Neural cell (in vitro differentiated cells): ENCODE data around the gene WASF1. TPM values are rescaled to one million over a fixed set of nuclear protein-coding genes. Genes with fewer than 3 reads are reported as not detected.

Experiments used
- H2AFZ ChIP-seq: fragments of 200-600, 300-800 bp; sonication (generic), shearing (Covaris generic); 2 replicates; pipeline ENCODE4 v1.6.0; 2014; ENCODE audit warnings: low read depth, mild to moderate bottlenecking, antibody characterized with exemption, low read length, moderate library complexity
- H3F3A ChIP-seq: fragments of 200-600 bp; shearing (Covaris generic); 2 replicates; pipeline ENCODE4 v1.6.1; 2016; ENCODE audit warnings: mild to moderate bottlenecking, moderate library complexity, mixed read lengths, antibody characterized with exemption, low read length; ENCODE audit not compliant: insufficient read depth, poor library complexity, severe bottlenecking
- H3K27ac ChIP-seq: fragments of 200-600, 300-800 bp; sonication (generic), shearing (Covaris generic); 2 replicates; pipeline ENCODE4 v1.5.1; 2014; ENCODE audit warnings: mild to moderate bottlenecking, low read length, moderate library complexity
- H3K27me3 ChIP-seq: fragments of 300-800, 200-600 bp; sonication (generic), shearing (Covaris generic); 2 replicates; pipeline ENCODE4 v1.6.0; 2014; ENCODE audit warnings: mild to moderate bottlenecking, low read depth, low read length, moderate library complexity; ENCODE audit not compliant: insufficient read depth
- H3K36me3 ChIP-seq: fragments of 300-800, 200-600 bp; sonication (generic), shearing (Covaris generic); 2 replicates; pipeline ENCODE4 v1.5.1; 2014; ENCODE audit warnings: mild to moderate bottlenecking, antibody characterized with exemption, low read length, moderate library complexity; ENCODE audit not compliant: insufficient read depth
- H3K4me2 ChIP-seq: fragments of 300-800, 200-600 bp; sonication (generic), shearing (Covaris generic); 2 replicates; pipeline ENCODE4 v1.6.0; 2014; ENCODE audit warnings: mild to moderate bottlenecking, low read length
- H3K4me3 ChIP-seq: fragments of 300-800, 200-600 bp; sonication (generic), shearing (Covaris generic); 2 replicates; pipeline ENCODE4 v1.5.1; 2014; ENCODE audit warnings: mild to moderate bottlenecking, low read length, moderate library complexity
- H3K79me2 ChIP-seq: fragments of 200-600 bp; shearing (Covaris generic); replicated peaks from 2 replicates; pipeline ENCODE4 v1.6.0; 2014; ENCODE audit warnings: mild to moderate bottlenecking, low read length, moderate library complexity; ENCODE audit not compliant: insufficient read depth
- H3K9ac ChIP-seq: fragments of 300-800, 200-600 bp; sonication (generic), shearing (Covaris generic); 2 replicates; pipeline ENCODE4 v1.6.1; 2016; ENCODE audit warnings: mild to moderate bottlenecking, low read length, mixed read lengths
- H3K9me2 ChIP-seq: fragments of 200-600 bp; shearing (Covaris generic); 2 replicates; pipeline ENCODE4 v1.6.1; 2016; ENCODE audit warnings: mild to moderate bottlenecking, low read length, mixed read lengths; ENCODE audit not compliant: insufficient read depth
- H3K9me3 ChIP-seq: fragments of 200-600, 300-800 bp; sonication (generic), shearing (Covaris generic); 2 replicates; pipeline ENCODE4 v1.6.1; 2016; ENCODE audit warnings: mild to moderate bottlenecking, mixed run types, low read length, moderate library complexity, mixed read lengths
- H4K20me1 ChIP-seq: fragments of 200-600 bp; shearing (Covaris generic); 2 replicates; pipeline ENCODE4 v1.6.1; 2016; ENCODE audit warnings: mild to moderate bottlenecking, mixed run types; ENCODE audit not compliant: insufficient read depth
- EP300 ChIP-seq: fragments of 450-650 bp; conservative IDR thresholded peaks from 2 replicates; pipeline ENCODE4 v1.6.1; 2014; ENCODE audit warnings: antibody characterized with exemption, mild to moderate bottlenecking, moderate library complexity; ENCODE audit not compliant: poor library complexity, severe bottlenecking
- EZH2 ChIP-seq: fragments of 200-600, 300-800 bp; shearing (Covaris generic), sonication (generic); IDR thresholded peaks from 2 replicates; pipeline ENCODE4 v1.6.1; 2014; ENCODE audit warnings: antibody characterized with exemption, low read length, borderline replicate concordance, mild to moderate bottlenecking; ENCODE audit not compliant: insufficient read depth, poor library complexity, severe bottlenecking
- MXI1 ChIP-seq: fragments of 450-650 bp; conservative IDR thresholded peaks from 2 replicates; pipeline ENCODE4 v1.6.1; 2014; ENCODE audit warnings: antibody characterized with exemption, mild to moderate bottlenecking; ENCODE audit not compliant: poor library complexity, severe bottlenecking
- POLR2AphosphoS5 ChIP-seq: IDR thresholded peaks from 2 replicates; pipeline ENCODE4 v1.6.1; 2012
- RAD21 ChIP-seq: fragments of 450-650 bp; conservative IDR thresholded peaks from 2 replicates; pipeline ENCODE4 v1.6.1; 2014; ENCODE audit warnings: antibody characterized with exemption, mild to moderate bottlenecking, moderate library complexity
- SMC3 ChIP-seq: fragments of 450-650 bp; conservative IDR thresholded peaks from 2 replicates; pipeline ENCODE4 v1.6.1; 2014; ENCODE audit warnings: antibody characterized with exemption, mild to moderate bottlenecking, moderate library complexity; ENCODE audit not compliant: poor library complexity
- TAF1 ChIP-seq: IDR thresholded peaks from 2 replicates; pipeline ENCODE4 v1.6.1; 2012; ENCODE audit warnings: low read depth
- polyA plus RNA-seq: library from polyadenylated mRNA; depleted of rRNA; stranded (reverse); fragments of >200 nt; gene quantifications from 2 replicates; pipeline ENCODE4 v1.2.3, GENCODE V29; 2014
- TF ChIP-seq, protein P1 (sequence below): fragments of 450-650 bp; IDR thresholded peaks from 2 replicates; pipeline ENCODE4 v1.5.1; 2014; ENCODE audit warnings: antibody characterized with exemption, mild to moderate bottlenecking, moderate library complexity; ENCODE audit not compliant: poor library complexity, severe bottlenecking
- TF ChIP-seq, protein P2 (sequence below): IDR thresholded peaks from 2 replicates; pipeline ENCODE4 v1.6.1; 2012; ENCODE audit warnings: borderline replicate concordance

WASF1 gene
- polyA plus RNA-seq, 1 donor from 2014 or later = 89.7 TPM

DNA sequence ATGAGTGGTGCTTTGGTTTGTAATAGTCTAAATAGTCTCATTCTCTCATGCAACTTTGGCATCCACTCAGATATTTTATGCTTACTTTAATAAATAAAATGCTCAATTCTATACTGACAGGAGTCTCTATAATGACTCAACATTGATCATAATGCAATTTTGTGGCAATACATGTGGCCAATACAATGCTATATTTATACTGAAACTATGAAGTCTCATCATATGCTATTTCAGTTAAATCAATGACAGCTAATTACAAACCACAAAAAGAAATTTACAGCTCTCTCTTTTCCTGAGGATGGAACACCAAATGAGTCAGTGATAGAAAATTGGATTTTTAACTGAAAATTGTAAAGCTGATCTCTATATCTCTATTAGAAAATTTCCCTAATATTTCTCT is 77.1 kb downstream of the WASF1 start:
- H3K9me3 ChIP-seq = no peaks in the 10 kb centered on the region
- H2AFZ ChIP-seq = no peak overlapping the region
- no peaks in the 10 kb centered on the region for H3K27me3 ChIP-seq
- TF ChIP-seq EP300 (no peak), EZH2 (no peak), MXI1 (no peak), RAD21 (no peak), POLR2AphosphoS5 (no peak), SMC3 (no peak), TAF1 (no peak)
- TF ChIP-seq, protein P1, sequence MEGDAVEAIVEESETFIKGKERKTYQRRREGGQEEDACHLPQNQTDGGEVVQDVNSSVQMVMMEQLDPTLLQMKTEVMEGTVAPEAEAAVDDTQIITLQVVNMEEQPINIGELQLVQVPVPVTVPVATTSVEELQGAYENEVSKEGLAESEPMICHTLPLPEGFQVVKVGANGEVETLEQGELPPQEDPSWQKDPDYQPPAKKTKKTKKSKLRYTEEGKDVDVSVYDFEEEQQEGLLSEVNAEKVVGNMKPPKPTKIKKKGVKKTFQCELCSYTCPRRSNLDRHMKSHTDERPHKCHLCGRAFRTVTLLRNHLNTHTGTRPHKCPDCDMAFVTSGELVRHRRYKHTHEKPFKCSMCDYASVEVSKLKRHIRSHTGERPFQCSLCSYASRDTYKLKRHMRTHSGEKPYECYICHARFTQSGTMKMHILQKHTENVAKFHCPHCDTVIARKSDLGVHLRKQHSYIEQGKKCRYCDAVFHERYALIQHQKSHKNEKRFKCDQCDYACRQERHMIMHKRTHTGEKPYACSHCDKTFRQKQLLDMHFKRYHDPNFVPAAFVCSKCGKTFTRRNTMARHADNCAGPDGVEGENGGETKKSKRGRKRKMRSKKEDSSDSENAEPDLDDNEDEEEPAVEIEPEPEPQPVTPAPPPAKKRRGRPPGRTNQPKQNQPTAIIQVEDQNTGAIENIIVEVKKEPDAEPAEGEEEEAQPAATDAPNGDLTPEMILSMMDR = no peak
- TF ChIP-seq, protein P2, sequence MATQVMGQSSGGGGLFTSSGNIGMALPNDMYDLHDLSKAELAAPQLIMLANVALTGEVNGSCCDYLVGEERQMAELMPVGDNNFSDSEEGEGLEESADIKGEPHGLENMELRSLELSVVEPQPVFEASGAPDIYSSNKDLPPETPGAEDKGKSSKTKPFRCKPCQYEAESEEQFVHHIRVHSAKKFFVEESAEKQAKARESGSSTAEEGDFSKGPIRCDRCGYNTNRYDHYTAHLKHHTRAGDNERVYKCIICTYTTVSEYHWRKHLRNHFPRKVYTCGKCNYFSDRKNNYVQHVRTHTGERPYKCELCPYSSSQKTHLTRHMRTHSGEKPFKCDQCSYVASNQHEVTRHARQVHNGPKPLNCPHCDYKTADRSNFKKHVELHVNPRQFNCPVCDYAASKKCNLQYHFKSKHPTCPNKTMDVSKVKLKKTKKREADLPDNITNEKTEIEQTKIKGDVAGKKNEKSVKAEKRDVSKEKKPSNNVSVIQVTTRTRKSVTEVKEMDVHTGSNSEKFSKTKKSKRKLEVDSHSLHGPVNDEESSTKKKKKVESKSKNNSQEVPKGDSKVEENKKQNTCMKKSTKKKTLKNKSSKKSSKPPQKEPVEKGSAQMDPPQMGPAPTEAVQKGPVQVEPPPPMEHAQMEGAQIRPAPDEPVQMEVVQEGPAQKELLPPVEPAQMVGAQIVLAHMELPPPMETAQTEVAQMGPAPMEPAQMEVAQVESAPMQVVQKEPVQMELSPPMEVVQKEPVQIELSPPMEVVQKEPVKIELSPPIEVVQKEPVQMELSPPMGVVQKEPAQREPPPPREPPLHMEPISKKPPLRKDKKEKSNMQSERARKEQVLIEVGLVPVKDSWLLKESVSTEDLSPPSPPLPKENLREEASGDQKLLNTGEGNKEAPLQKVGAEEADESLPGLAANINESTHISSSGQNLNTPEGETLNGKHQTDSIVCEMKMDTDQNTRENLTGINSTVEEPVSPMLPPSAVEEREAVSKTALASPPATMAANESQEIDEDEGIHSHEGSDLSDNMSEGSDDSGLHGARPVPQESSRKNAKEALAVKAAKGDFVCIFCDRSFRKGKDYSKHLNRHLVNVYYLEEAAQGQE = no peak
- no peak overlapping the region for H3K27ac ChIP-seq
- no peak overlapping the region for H3K9ac ChIP-seq
- H4K20me1 ChIP-seq = no peaks in the 10 kb centered on the region
- no peak overlapping the region for H3K4me2 ChIP-seq
- peaks cover 33% of the 10 kb centered on the region for H3K36me3 ChIP-seq
- H3K4me3 ChIP-seq = no peak overlapping the region
- H3F3A ChIP-seq = no peaks in the 10 kb centered on the region
- H3K79me2 ChIP-seq = peaks cover 4% of the 10 kb centered on the region
- H3K9me2 ChIP-seq = no peaks in the 10 kb centered on the region

DNA sequence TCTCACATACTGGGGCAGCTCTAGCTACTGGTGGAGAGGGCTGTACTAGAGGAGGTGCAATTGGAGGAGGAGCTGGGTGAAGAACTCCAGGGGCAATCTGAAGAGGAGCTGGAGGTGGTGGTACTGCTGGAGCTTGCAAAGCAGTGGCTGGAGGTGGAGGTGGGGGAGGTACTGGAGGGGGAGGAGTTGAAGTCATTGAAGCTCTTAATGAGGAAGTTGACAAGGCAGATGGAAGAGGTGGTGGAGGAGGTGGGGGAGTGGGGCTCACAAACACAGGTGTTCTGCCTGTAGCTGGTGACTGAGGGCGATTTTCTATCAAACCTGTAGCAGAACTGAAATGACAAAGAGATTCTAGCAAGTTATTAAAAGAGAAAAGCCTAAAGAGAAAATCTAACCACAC is 77.6 kb downstream of the WASF1 start:
- Histone ChIP-seq H3F3A (no peaks in the 10 kb centered on the region), H3K36me3 (peaks cover 28% of the 10 kb centered on the region), H3K79me2 (peaks cover 4% of the 10 kb centered on the region), H2AFZ (no peak overlapping the region), H3K9me2 (no peaks in the 10 kb centered on the region), H3K9ac (no peak overlapping the region), H3K27me3 (no peaks in the 10 kb centered on the region), H3K4me3 (no peak overlapping the region), H4K20me1 (no peaks in the 10 kb centered on the region), H3K27ac (no peak overlapping the region), H3K4me2 (no peak overlapping the region), H3K9me3 (no peaks in the 10 kb centered on the region)
- TF ChIP-seq, protein P1 = no peak
- TF ChIP-seq EP300 (no peak), TAF1 (no peak), SMC3 (no peak), MXI1 (no peak), EZH2 (no peak), RAD21 (no peak), POLR2AphosphoS5 (no peak)
- TF ChIP-seq, protein P2 = no peak
